ENCODE results near the gene YPEL2.

YPEL2 gene

GRCh38 chr17:59366040-59366757, 34.7 kb downstream of the YPEL2 start:
- TF ChIP-seq, protein P1, sequence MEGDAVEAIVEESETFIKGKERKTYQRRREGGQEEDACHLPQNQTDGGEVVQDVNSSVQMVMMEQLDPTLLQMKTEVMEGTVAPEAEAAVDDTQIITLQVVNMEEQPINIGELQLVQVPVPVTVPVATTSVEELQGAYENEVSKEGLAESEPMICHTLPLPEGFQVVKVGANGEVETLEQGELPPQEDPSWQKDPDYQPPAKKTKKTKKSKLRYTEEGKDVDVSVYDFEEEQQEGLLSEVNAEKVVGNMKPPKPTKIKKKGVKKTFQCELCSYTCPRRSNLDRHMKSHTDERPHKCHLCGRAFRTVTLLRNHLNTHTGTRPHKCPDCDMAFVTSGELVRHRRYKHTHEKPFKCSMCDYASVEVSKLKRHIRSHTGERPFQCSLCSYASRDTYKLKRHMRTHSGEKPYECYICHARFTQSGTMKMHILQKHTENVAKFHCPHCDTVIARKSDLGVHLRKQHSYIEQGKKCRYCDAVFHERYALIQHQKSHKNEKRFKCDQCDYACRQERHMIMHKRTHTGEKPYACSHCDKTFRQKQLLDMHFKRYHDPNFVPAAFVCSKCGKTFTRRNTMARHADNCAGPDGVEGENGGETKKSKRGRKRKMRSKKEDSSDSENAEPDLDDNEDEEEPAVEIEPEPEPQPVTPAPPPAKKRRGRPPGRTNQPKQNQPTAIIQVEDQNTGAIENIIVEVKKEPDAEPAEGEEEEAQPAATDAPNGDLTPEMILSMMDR (IDR thresholded peaks at IDR 0.05; ENCODE audit: low read depth, low read length), result no peak
- no peak for TF ChIP-seq EZH2phosphoT487 (IDR thresholded peaks at IDR 0.05; ENCODE audit: low read depth)
- Histone ChIP-seq H3K27me3 (ENCODE audit: low read depth, low read length) (no peaks in the 10 kb centered on the region), H3K36me3 (replicated peaks; ENCODE audit: low read depth, low read length) (peaks cover 11% of the 10 kb centered on the region), H3K4me2 (ENCODE audit: low read length) (peak overlapping the region; percentile 31), H3K9ac (ENCODE audit: low read length) (peak overlapping the region; percentile 40; the same call in 1 of the 2 replicates), H3K4me3 (ENCODE audit: low read length) (no peak overlapping the region), H4K20me1 (ENCODE audit: insufficient read depth, low read length) (no peaks in the 10 kb centered on the region), H3K27ac (ENCODE audit: low read length) (0 out of 2 replicates have a peak overlapping the region, but pooled peaks have one; percentile 26), H3K4me1 (ENCODE audit: low read length) (peaks cover 84% of the 10 kb centered on the region), H2AFZ (ENCODE audit: low read depth, low read length) (no peak overlapping the region), H3K9me3 (ENCODE audit: insufficient read depth, low read length) (no peaks in the 10 kb centered on the region), H3K79me2 (ENCODE audit: low read length) (peaks cover 87% of the 10 kb centered on the region)

DNA sequence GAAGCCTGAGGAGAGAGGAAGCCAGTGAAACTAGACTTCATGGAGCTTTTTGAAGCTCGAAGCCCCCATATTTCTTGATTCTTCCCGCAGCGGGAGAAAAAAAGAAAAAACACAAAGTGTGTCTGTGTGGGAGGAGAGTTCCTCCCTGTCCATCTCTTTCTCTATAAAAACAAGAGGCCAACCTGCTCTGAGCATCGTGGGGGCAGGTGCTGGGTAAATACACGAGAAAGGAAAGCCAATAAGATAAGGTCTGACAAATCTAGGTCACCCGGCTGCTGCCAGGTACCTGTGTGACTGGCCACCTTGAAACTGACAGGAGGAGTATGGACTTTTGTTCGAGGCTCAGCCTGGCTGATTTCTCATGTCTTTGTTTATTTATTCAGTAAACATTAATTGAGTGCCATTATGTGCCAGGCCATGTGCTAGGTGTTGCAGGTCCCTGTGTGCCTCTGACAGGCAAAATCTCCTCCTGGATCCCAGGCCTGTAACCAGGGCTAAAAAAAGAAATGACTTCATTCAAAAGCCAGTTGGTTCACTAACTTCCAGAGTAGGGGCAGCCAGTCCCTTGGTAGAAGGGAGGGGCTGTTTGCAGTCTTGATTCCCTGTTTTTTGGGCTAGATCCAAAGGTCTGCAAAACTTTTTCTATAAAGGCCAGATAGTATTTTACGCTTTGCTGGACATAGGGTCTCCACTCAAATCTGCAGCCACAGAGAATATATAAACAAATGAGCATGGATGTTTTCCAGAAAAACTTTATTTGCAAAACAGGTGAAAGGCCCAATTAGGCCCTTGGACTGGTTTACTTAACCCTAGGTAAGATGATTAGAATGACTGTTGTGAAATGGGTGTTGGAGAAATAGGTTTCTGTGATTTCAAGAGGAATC, 35.6 kb downstream of the YPEL2 start:
- no peak overlapping the region for H3K9ac ChIP-seq (ENCODE audit: low read length)
- TF ChIP-seq EZH2phosphoT487 (IDR thresholded peaks at IDR 0.05; ENCODE audit: low read depth), result no peak
- TF ChIP-seq, protein P1 (IDR thresholded peaks at IDR 0.05; ENCODE audit: low read depth, low read length), result no peak
- no peak overlapping the region for H3K4me3 ChIP-seq (ENCODE audit: low read length)
- peaks cover 11% of the 10 kb centered on the region for H3K36me3 ChIP-seq (replicated peaks; ENCODE audit: low read depth, low read length)
- H3K4me2 ChIP-seq (ENCODE audit: low read length), result no peak overlapping the region
- H3K27me3 ChIP-seq (ENCODE audit: low read depth, low read length), result no peaks in the 10 kb centered on the region
- no peaks in the 10 kb centered on the region for H3K9me3 ChIP-seq (ENCODE audit: insufficient read depth, low read length)
- H4K20me1 ChIP-seq (ENCODE audit: insufficient read depth, low read length), result no peaks in the 10 kb centered on the region
- no peak overlapping the region for H3K27ac ChIP-seq (ENCODE audit: low read length)
- peaks cover 84% of the 10 kb centered on the region for H3K4me1 ChIP-seq (ENCODE audit: low read length)
- H2AFZ ChIP-seq (ENCODE audit: low read depth, low read length), result no peak overlapping the region
- H3K79me2 ChIP-seq (ENCODE audit: low read length), result peaks cover 87% of the 10 kb centered on the region

GRCh38 chr17:59367657-59368045, 36.2 kb downstream of the YPEL2 start:
- H3K4me1 ChIP-seq (ENCODE audit: low read length), result peaks cover 84% of the 10 kb centered on the region
- peaks cover 11% of the 10 kb centered on the region for H3K36me3 ChIP-seq (replicated peaks; ENCODE audit: low read depth, low read length)
- H3K4me2 ChIP-seq (ENCODE audit: low read length), result no peak overlapping the region
- H3K9me3 ChIP-seq (ENCODE audit: insufficient read depth, low read length), result no peaks in the 10 kb centered on the region
- peaks cover 90% of the 10 kb centered on the region for H3K79me2 ChIP-seq (ENCODE audit: low read length)
- no peak overlapping the region for H3K27ac ChIP-seq (ENCODE audit: low read length)
- TF ChIP-seq EZH2phosphoT487 (IDR thresholded peaks at IDR 0.05; ENCODE audit: low read depth), result no peak
- no peaks in the 10 kb centered on the region for H3K27me3 ChIP-seq (ENCODE audit: low read depth, low read length)
- H3K4me3 ChIP-seq (ENCODE audit: low read length), result no peak overlapping the region
- no peaks in the 10 kb centered on the region for H4K20me1 ChIP-seq (ENCODE audit: insufficient read depth, low read length)
- H3K9ac ChIP-seq (ENCODE audit: low read length), result no peak overlapping the region
- no peak overlapping the region for H2AFZ ChIP-seq (ENCODE audit: low read depth, low read length)

- no peaks in the 10 kb centered on the region for H4K20me1 ChIP-seq (ENCODE audit: insufficient read depth, low read length)
- no peaks in the 10 kb centered on the region for H3K27me3 ChIP-seq (ENCODE audit: low read depth, low read length)
- H3K9ac ChIP-seq (ENCODE audit: low read length), result no peak overlapping the region
- no peaks in the 10 kb centered on the region for H3K9me3 ChIP-seq (ENCODE audit: insufficient read depth, low read length)
- TF ChIP-seq, protein P1 (IDR thresholded peaks at IDR 0.05; ENCODE audit: low read depth, low read length), result no peak
- no peak for TF ChIP-seq EZH2phosphoT487 (IDR thresholded peaks at IDR 0.05; ENCODE audit: low read depth)
- peaks cover 84% of the 10 kb centered on the region for H3K4me1 ChIP-seq (ENCODE audit: low read length)
- H3K36me3 ChIP-seq (replicated peaks; ENCODE audit: low read depth, low read length), result peaks cover 11% of the 10 kb centered on the region
- no peak overlapping the region for H3K4me3 ChIP-seq (ENCODE audit: low read length)
- H3K27ac ChIP-seq (ENCODE audit: low read length), result no peak overlapping the region
- H2AFZ ChIP-seq (ENCODE audit: low read depth, low read length), result no peak overlapping the region
- H3K79me2 ChIP-seq (ENCODE audit: low read length), result peaks cover 90% of the 10 kb centered on the region
- H3K4me2 ChIP-seq (ENCODE audit: low read length), result no peak overlapping the region
These were observed 36.9 kb downstream of the YPEL2 start for GRCh38 chr17:59368218-59368857.

Data from OCI-LY3 (cell line).